Measurements from ENCODE around the gene RCN2. TPM values are rescaled to one million over a fixed set of nuclear protein-coding genes. Genes with fewer than 3 reads are reported as not detected.

RCN2 gene
- total RNA-seq, 1 experiment from 2014 or later = 82.7 TPM

DNA sequence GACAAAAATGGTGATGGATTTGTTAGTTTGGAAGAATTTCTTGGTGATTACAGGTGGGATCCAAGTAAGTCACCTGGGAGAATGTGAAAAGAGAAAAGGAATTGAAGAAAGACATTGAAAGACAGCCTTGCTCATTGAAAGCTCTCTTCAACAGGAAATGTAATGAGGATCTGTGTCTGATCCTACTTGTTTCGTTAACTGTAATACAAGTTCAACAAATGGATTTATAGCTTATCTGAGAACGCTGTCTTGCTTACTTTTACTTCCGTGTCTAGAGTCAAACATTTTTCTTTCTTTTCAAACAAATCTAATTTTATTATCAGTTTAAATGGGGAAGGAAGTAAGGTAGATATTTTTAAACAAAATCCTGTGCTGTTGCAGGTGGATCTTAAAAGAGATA is 15.9 kb downstream of the RCN2 start:
- Histone ChIP-seq H3K27ac (ENCODE audit: low read length) (no peak overlapping the region), H3K9me3 (ENCODE audit: low read length) (no peaks in the 10 kb centered on the region), H2AFZ (ENCODE audit: low read length) (no peak overlapping the region), H3F3A (ENCODE audit: low read length, unreplicated experiment) (no peaks in the 10 kb centered on the region), H3K79me2 (ENCODE audit: low read length) (no peaks in the 10 kb centered on the region), H3K4me1 (ENCODE audit: insufficient read depth, low read length) (no peaks in the 10 kb centered on the region), H3K36me3 (ENCODE audit: low read depth, low read length) (peaks cover 3% of the 10 kb centered on the region; the same call in 1 of the 2 replicates), H3K9ac (ENCODE audit: low read length) (no peak overlapping the region), H3K4me2 (ENCODE audit: low read length) (no peak overlapping the region), H3K27me3 (ENCODE audit: low read length) (no peaks in the 10 kb centered on the region), H3K4me3 (ENCODE audit: low read length) (no peak overlapping the region), H4K20me1 (ENCODE audit: low read length) (no peaks in the 10 kb centered on the region), H3K9me2 (replicated peaks; ENCODE audit: low read length) (no peaks in the 10 kb centered on the region)
- TF ChIP-seq CTCF (conservative IDR thresholded peaks at IDR 0.05; ENCODE audit: low read depth, low read length) (no peak), EZH2 (IDR thresholded peaks at IDR 0.05; ENCODE audit: low read length, unreplicated experiment) (no peak), EZH2phosphoT487 (IDR thresholded peaks at IDR 0.05; ENCODE audit: borderline replicate concordance, low read length) (no peak)
- ATAC-seq (no peak), DNase-seq (no peak)
- intact Hi-C loops (cut with micrococcal nuclease) = no loop called here
- no TSS peak for BruUV-seq (replicated peaks)
- ChIA-PET CTCF (no interaction called here), POLR2A (ENCODE audit: unreplicated experiment) (no interaction called here)

GRCh38 chr15:76951220-76951619 is 19.7 kb downstream of the RCN2 start:
- Histone ChIP-seq H4K20me1 (ENCODE audit: low read length) (no peaks in the 10 kb centered on the region), H3K9me3 (ENCODE audit: low read length) (no peaks in the 10 kb centered on the region), H2AFZ (ENCODE audit: low read length) (no peak overlapping the region), H3K79me2 (ENCODE audit: low read length) (no peaks in the 10 kb centered on the region), H3K4me2 (ENCODE audit: low read length) (no peak overlapping the region), H3K4me3 (ENCODE audit: low read length) (no peak overlapping the region), H3K9me2 (replicated peaks; ENCODE audit: low read length) (no peaks in the 10 kb centered on the region), H3K27me3 (ENCODE audit: low read length) (no peaks in the 10 kb centered on the region), H3K4me1 (ENCODE audit: insufficient read depth, low read length) (no peaks in the 10 kb centered on the region), H3F3A (ENCODE audit: low read length, unreplicated experiment) (no peaks in the 10 kb centered on the region), H3K36me3 (ENCODE audit: low read depth, low read length) (no peaks in the 10 kb centered on the region; the same call in 1 of the 2 replicates), H3K27ac (ENCODE audit: low read length) (no peak overlapping the region), H3K9ac (ENCODE audit: low read length) (no peak overlapping the region)
- no peak for DNase-seq
- ChIA-PET CTCF (interaction anchor here (0.6 kb wide), 1 partner anchor 51 kb away, joined by 3 read pairs; no protein-coding TSS in a partner anchor), POLR2A (ENCODE audit: unreplicated experiment) (no interaction called here)
- ATAC-seq = no peak
- no TSS peak for BruUV-seq (replicated peaks)
- TF ChIP-seq CTCF (conservative IDR thresholded peaks at IDR 0.05; ENCODE audit: low read depth, low read length) = no peak
- TF ChIP-seq EZH2 (IDR thresholded peaks at IDR 0.05; ENCODE audit: low read length, unreplicated experiment) = no peak
- no peak for TF ChIP-seq EZH2phosphoT487 (IDR thresholded peaks at IDR 0.05; ENCODE audit: borderline replicate concordance, low read length)
- intact Hi-C loops (cut with micrococcal nuclease) = no loop called here

GRCh38 chr15:76953913-76954312 is 22.4 kb downstream of the RCN2 start:
- Histone ChIP-seq H3K9me2 (replicated peaks; ENCODE audit: low read length) (no peaks in the 10 kb centered on the region), H3K4me1 (ENCODE audit: insufficient read depth, low read length) (no peaks in the 10 kb centered on the region), H4K20me1 (ENCODE audit: low read length) (no peaks in the 10 kb centered on the region), H3K27me3 (ENCODE audit: low read length) (no peaks in the 10 kb centered on the region), H3K79me2 (ENCODE audit: low read length) (no peaks in the 10 kb centered on the region), H2AFZ (ENCODE audit: low read length) (no peak overlapping the region), H3K4me3 (ENCODE audit: low read length) (no peak overlapping the region), H3K9me3 (ENCODE audit: low read length) (no peaks in the 10 kb centered on the region), H3K36me3 (ENCODE audit: low read depth, low read length) (no peaks in the 10 kb centered on the region), H3F3A (ENCODE audit: low read length, unreplicated experiment) (no peaks in the 10 kb centered on the region), H3K9ac (ENCODE audit: low read length) (no peak overlapping the region), H3K4me2 (ENCODE audit: low read length) (no peak overlapping the region), H3K27ac (ENCODE audit: low read length) (no peak overlapping the region)
- ATAC-seq (no peak), DNase-seq (no peak)
- ChIA-PET CTCF (no interaction called here), POLR2A (ENCODE audit: unreplicated experiment) (interaction anchor here (0.9 kb wide), 1 partner anchor 457 kb away, joined by 9 read pairs; no protein-coding TSS in a partner anchor)
- no TSS peak for BruUV-seq (replicated peaks)
- intact Hi-C loops (cut with micrococcal nuclease) = no loop called here
- TF ChIP-seq EZH2phosphoT487 (IDR thresholded peaks at IDR 0.05; ENCODE audit: borderline replicate concordance, low read length) (no peak), EZH2 (IDR thresholded peaks at IDR 0.05; ENCODE audit: low read length, unreplicated experiment) (no peak), CTCF (conservative IDR thresholded peaks at IDR 0.05; ENCODE audit: low read depth, low read length) (no peak)
